H9 (cell line): Measurements from ENCODE around the gene RHEBL1. TPM values are rescaled to one million over a fixed set of nuclear protein-coding genes. Genes with fewer than 3 reads are reported as not detected.

Source experiments
- DNase-seq: peaks from one replicate; pipeline ENCODE4 v3.0.0-alpha.2; 2017
- H2AFZ ChIP-seq: one replicate; pipeline ENCODE4 v1.6.1; 2013; ENCODE audit warnings: mild to moderate bottlenecking, low read length, control low read depth, moderate library complexity
- H2AK5ac ChIP-seq: 2 replicates; pipeline ENCODE4 v1.6.1; 2013; ENCODE audit warnings: low read length, control low read depth, mixed read lengths; ENCODE audit not compliant: insufficient read length
- H2BK120ac ChIP-seq: one replicate; pipeline ENCODE4 v1.6.1; 2013; ENCODE audit warnings: low read depth, mild to moderate bottlenecking, low read length, control low read depth, inconsistent platforms; ENCODE audit not compliant: poor library complexity, severe bottlenecking
- H2BK12ac ChIP-seq: 2 replicates; pipeline ENCODE4 v1.6.1; 2013; ENCODE audit warnings: low read length, control low read depth, mixed read lengths, low read depth; ENCODE audit not compliant: insufficient read length
- H2BK15ac ChIP-seq: 2 replicates; pipeline ENCODE4 v1.6.1; 2013; ENCODE audit warnings: low read depth, low read length, control low read depth
- H2BK20ac ChIP-seq: one replicate; pipeline ENCODE4 v1.6.1; 2013; ENCODE audit warnings: low read depth, mild to moderate bottlenecking, low read length, control low read depth, inconsistent platforms; ENCODE audit not compliant: poor library complexity, severe bottlenecking
- H2BK5ac ChIP-seq: 2 replicates; pipeline ENCODE4 v1.6.1; 2013; ENCODE audit warnings: low read length, control low read depth, mixed read lengths; ENCODE audit not compliant: insufficient read length
- H3K14ac ChIP-seq: 2 replicates; pipeline ENCODE4 v1.6.1; 2013; ENCODE audit warnings: low read length, control low read depth; ENCODE audit not compliant: insufficient read depth
- H3K18ac ChIP-seq: 2 replicates; pipeline ENCODE4 v1.6.1; 2013; ENCODE audit warnings: low read depth, mild to moderate bottlenecking, mixed read lengths, low read length, control low read depth; ENCODE audit not compliant: insufficient read length
- H3K23ac ChIP-seq: 2 replicates; pipeline ENCODE4 v1.6.1; 2013; ENCODE audit warnings: low read length, control low read depth, mixed read lengths, low read depth; ENCODE audit not compliant: insufficient read length
- H3K23me2 ChIP-seq: 2 replicates; pipeline ENCODE4 v1.6.1; 2013; ENCODE audit warnings: low read depth, mild to moderate bottlenecking, mixed read lengths, low read length, control low read depth; ENCODE audit not compliant: insufficient read length, poor library complexity, severe bottlenecking
- H3K27ac ChIP-seq: 2 replicates; pipeline ENCODE4 v1.5.1; 2013; ENCODE audit warnings: low read length, control low read depth, mixed read lengths, low read depth; ENCODE audit not compliant: insufficient read length
- H3K27me3 ChIP-seq: 2 replicates; pipeline ENCODE4 v1.6.1; 2013; ENCODE audit warnings: low read length, control low read depth, inconsistent platforms; ENCODE audit not compliant: insufficient read depth
- H3K4ac ChIP-seq: 2 replicates; pipeline ENCODE4 v1.6.1; 2013; ENCODE audit warnings: low read depth, mild to moderate bottlenecking, control low read depth, inconsistent platforms, low read length, moderate library complexity
- H3K4me1 ChIP-seq: 2 replicates; pipeline ENCODE4 v1.6.1; 2013; ENCODE audit warnings: low read length, control low read depth, inconsistent platforms; ENCODE audit not compliant: insufficient read depth
- H3K4me2 ChIP-seq: 2 replicates; pipeline ENCODE4 v1.6.1; 2013; ENCODE audit warnings: low read length, control low read depth, mixed read lengths; ENCODE audit not compliant: insufficient read length, insufficient read depth
- H3K56ac ChIP-seq: 2 replicates; pipeline ENCODE4 v1.6.1; 2013; ENCODE audit warnings: low read depth, mild to moderate bottlenecking, mixed read lengths, low read length, control low read depth; ENCODE audit not compliant: insufficient read length
- H3K79me1 ChIP-seq: 2 replicates; pipeline ENCODE4 v1.6.1; 2013; ENCODE audit warnings: low read depth, mild to moderate bottlenecking, moderate library complexity, low read length, control low read depth, inconsistent platforms; ENCODE audit not compliant: insufficient read depth, poor library complexity, severe bottlenecking
- H3K79me2 ChIP-seq: 2 replicates; pipeline ENCODE4 v1.6.1; 2013; ENCODE audit warnings: low read length, control low read depth, inconsistent platforms; ENCODE audit not compliant: insufficient read depth
- H3K9ac ChIP-seq: 2 replicates; pipeline ENCODE4 v1.6.1; 2013; ENCODE audit warnings: low read length, control low read depth, mixed read lengths; ENCODE audit not compliant: insufficient read length; ENCODE audit errors: extremely low read depth
- H3K9me3 ChIP-seq: one replicate; pipeline ENCODE4 v1.6.1; 2013; ENCODE audit warnings: low read depth, low read length, inconsistent platforms; ENCODE audit not compliant: control insufficient read depth
- H3T11ph ChIP-seq: one replicate; pipeline ENCODE4 v1.6.1; 2013; ENCODE audit warnings: mild to moderate bottlenecking, low read length, control low read depth, inconsistent platforms
- H4K20me1 ChIP-seq: one replicate; pipeline ENCODE4 v1.6.1; 2013; ENCODE audit not compliant: control insufficient read depth, insufficient read length, insufficient read depth
- H4K5ac ChIP-seq: 2 replicates; pipeline ENCODE4 v1.6.1; 2013; ENCODE audit warnings: low read depth, mild to moderate bottlenecking, mixed read lengths, low read length, control low read depth; ENCODE audit not compliant: insufficient read length
- H4K8ac ChIP-seq: replicated peaks from 2 replicates; pipeline ENCODE4 v1.6.1; 2013; ENCODE audit warnings: low read length, control low read depth, mixed read lengths, low read depth; ENCODE audit not compliant: insufficient read length
- H4K91ac ChIP-seq: 2 replicates; pipeline ENCODE4 v1.6.1; 2013; ENCODE audit warnings: low read depth, mild to moderate bottlenecking, moderate library complexity, mixed read lengths, low read length, control low read depth; ENCODE audit not compliant: insufficient read length
- H3K27ac Mint-ChIP-seq, 3 experiments: 2 replicates in 2 of 3; 3 replicates in 1 of 3; pipeline ENCODE4 v1.8.0; 2020 to 2021; ENCODE audit warnings: mixed read lengths in 3 of 3, mild to moderate bottlenecking in 1 of 3, moderate library complexity in 1 of 3
- H3K27me3 Mint-ChIP-seq: 2 replicates; pipeline ENCODE4 v1.8.0; 2021; ENCODE audit warnings: low read depth, mild to moderate bottlenecking, moderate library complexity, mixed read lengths
- H3K36me3 Mint-ChIP-seq, 3 experiments: 2 replicates in 2 of 3; 3 replicates in 1 of 3; pipeline ENCODE4 v1.8.0; 2020 to 2021; ENCODE audit warnings: low read depth in 3 of 3, mixed read lengths in 3 of 3; ENCODE audit not compliant: insufficient read depth in 1 of 3
- H3K4me1 Mint-ChIP-seq, 2 experiments: 2 replicates each; pipeline ENCODE4 v1.8.0; 2020; ENCODE audit warnings: mixed read lengths in 2 of 2
- H3K4me3 Mint-ChIP-seq, 2 experiments: 2 replicates in 1 of 2; 3 replicates in 1 of 2; pipeline ENCODE4 v1.8.0; 2020 to 2021; ENCODE audit warnings: mild to moderate bottlenecking in 2 of 2, mixed read lengths in 2 of 2, moderate library complexity in 1 of 2
- H3K9me3 Mint-ChIP-seq, 2 experiments: 2 replicates in 1 of 2; 3 replicates in 1 of 2; pipeline ENCODE4 v1.8.0; 2020; ENCODE audit warnings: mild to moderate bottlenecking in 2 of 2, mixed read lengths in 2 of 2, moderate library complexity in 1 of 2
- WGBS: extraction: QIAGEN DNeasy Blood & Tissue Kit; methylation state at CpG from one replicate; pipeline ENCODE4 v1.1.7; 2013; ENCODE audit warnings: missing lambda C conversion rate, low lambda C conversion rate, mixed read lengths; ENCODE audit not compliant: insufficient read length; ENCODE audit errors: extremely low coverage; 5-methylcytosine and 5-hydroxymethylcytosine counted together
- total RNA-seq: library from RNA; stranded (reverse); gene quantifications from 2 replicates; pipeline ENCODE4 v1.2.1, GENCODE V29; 2021
- TF ChIP-seq, protein P1 (sequence below): fragments of 200-600 bp; sonication (generic); conservative IDR thresholded peaks from 3 replicates; pipeline ENCODE4 v1.8.0; 2021; ENCODE audit warnings: antibody characterized with exemption, mild to moderate bottlenecking

RHEBL1 gene
- total RNA-seq, 1 experiment from 2014 or later: 4.0 TPM

GRCh38 chr12:49066120-49066519 is 3.7 kb downstream of the RHEBL1 start:
- peaks cover 23% of the 10 kb centered on the region for H3K27me3 Mint-ChIP-seq
- Histone ChIP-seq H2AFZ (no peak overlapping the region), H2BK20ac (no peak overlapping the region), H2BK120ac (no peak overlapping the region), H4K20me1 (no peaks in the 10 kb centered on the region), H2AK5ac (no peak overlapping the region), H3K79me1 (no peaks in the 10 kb centered on the region), H4K91ac (no peak overlapping the region), H3K14ac (no peak overlapping the region), H4K5ac (no peak overlapping the region), H3K4me1 (no peaks in the 10 kb centered on the region), H3K9ac (no peak overlapping the region), H3K23me2 (peaks cover 6% of the 10 kb centered on the region), H3K4ac (no peak overlapping the region), H3T11ph (no peak overlapping the region), H4K8ac (no peak overlapping the region), H3K79me2 (no peaks in the 10 kb centered on the region), H2BK12ac (no peak overlapping the region), H3K9me3 (no peaks in the 10 kb centered on the region), H2BK15ac (no peak overlapping the region), H3K23ac (no peak overlapping the region), H3K4me2 (no peak overlapping the region), H3K27me3 (no peaks in the 10 kb centered on the region), H3K27ac (no peak overlapping the region), H3K18ac (no peak overlapping the region), H2BK5ac (no peak overlapping the region), H3K56ac (no peak overlapping the region)
- no peak for DNase-seq
- no peak overlapping the region; a peak in 1 of 7 replicates for H3K27ac Mint-ChIP-seq
- peaks cover 29 to 32% of the 10 kb centered on the region in 2 experiments for H3K4me1 Mint-ChIP-seq
- H3K9me3 Mint-ChIP-seq: no peaks in the 10 kb centered on the region
- no peak overlapping the region for H3K4me3 Mint-ChIP-seq
- TF ChIP-seq, protein P1, sequence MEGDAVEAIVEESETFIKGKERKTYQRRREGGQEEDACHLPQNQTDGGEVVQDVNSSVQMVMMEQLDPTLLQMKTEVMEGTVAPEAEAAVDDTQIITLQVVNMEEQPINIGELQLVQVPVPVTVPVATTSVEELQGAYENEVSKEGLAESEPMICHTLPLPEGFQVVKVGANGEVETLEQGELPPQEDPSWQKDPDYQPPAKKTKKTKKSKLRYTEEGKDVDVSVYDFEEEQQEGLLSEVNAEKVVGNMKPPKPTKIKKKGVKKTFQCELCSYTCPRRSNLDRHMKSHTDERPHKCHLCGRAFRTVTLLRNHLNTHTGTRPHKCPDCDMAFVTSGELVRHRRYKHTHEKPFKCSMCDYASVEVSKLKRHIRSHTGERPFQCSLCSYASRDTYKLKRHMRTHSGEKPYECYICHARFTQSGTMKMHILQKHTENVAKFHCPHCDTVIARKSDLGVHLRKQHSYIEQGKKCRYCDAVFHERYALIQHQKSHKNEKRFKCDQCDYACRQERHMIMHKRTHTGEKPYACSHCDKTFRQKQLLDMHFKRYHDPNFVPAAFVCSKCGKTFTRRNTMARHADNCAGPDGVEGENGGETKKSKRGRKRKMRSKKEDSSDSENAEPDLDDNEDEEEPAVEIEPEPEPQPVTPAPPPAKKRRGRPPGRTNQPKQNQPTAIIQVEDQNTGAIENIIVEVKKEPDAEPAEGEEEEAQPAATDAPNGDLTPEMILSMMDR: no peak
- H3K36me3 Mint-ChIP-seq: peaks cover 0 to 3% (median 2%) of the 10 kb centered on the region in 3 experiments; a peak in 3 of 7 replicates
- no CpG with 5 or more reads among the region's 4 CpGs for WGBS
